Ovary (tissue), 9 donors: ENCODE measurements around the gene DPM3. TPM values are rescaled to one million over a fixed set of nuclear protein-coding genes. Genes with fewer than 3 reads are reported as not detected.
A peak's percentile ranks its signal among the peaks of the same experiment; 100 is the strongest.

ENCODE experiments used
- DNase-seq, 5 donors: peaks; one replicate each; pipeline ENCODE4 v3.0.0-alpha.2; 2019 to 2020
- H3K27ac ChIP-seq, 2 donors: fragments of 200-600 bp; one replicate each; pipeline versions ENCODE4 v1.5.1 to v1.8.0; 2019 to 2022
- H3K27me3 ChIP-seq: fragments of 200-600 bp; one replicate; pipeline ENCODE4 v1.8.0; 2022
- H3K36me3 ChIP-seq: fragments of 200-600 bp; sonication (generic); one replicate; pipeline ENCODE4 v1.5.1; 2019
- H3K4me1 ChIP-seq: one replicate; pipeline ENCODE4 v1.8.1; 2013; ENCODE audit warnings: mild to moderate bottlenecking, moderate library complexity; ENCODE audit not compliant: insufficient read depth
- H3K4me3 ChIP-seq: fragments of 200-600 bp; sonication (generic); one replicate; pipeline ENCODE4 v1.5.1; 2017
- H3K9me3 ChIP-seq, 2 donors: fragments of 200-600 bp in 1 of 2; sonication (generic) in 1 of 2; one replicate each; pipeline versions ENCODE4 v1.5.1 to v1.8.1; 2013 to 2019; ENCODE audit warnings: mild to moderate bottlenecking in 1 of 2, moderate library complexity in 1 of 2
- EP300 ChIP-seq: sonication (generic); formaldehyde crosslinking; IDR thresholded peaks from one replicate; pipeline ENCODE4 v1.6.1; 2017; ENCODE audit warnings: antibody characterized with exemption
- POLR2A ChIP-seq: fragments of 450-650 bp; IDR thresholded peaks from one replicate; pipeline ENCODE4 v1.6.1; 2017; ENCODE audit warnings: antibody characterized with exemption, mild to moderate bottlenecking, moderate library complexity
- WGBS, 3 donors: extraction: QIAGEN DNeasy Blood & Tissue Kit in 1 of 3; methylation state at CpG; one replicate each; pipeline versions ENCODE4 v1.1.5 to v1.1.7; 2013 to 2017; 5-methylcytosine and 5-hydroxymethylcytosine counted together
- intact Hi-C, 4 donors: fragments of 100-400 bp; cut with DNase I; formaldehyde crosslinking; loops; one replicate each; pipeline versions ENCODE4 v1.11.0 to v1.15.1; 2022 to 2023
- polyA plus RNA-seq, 2 donors: library from polyadenylated mRNA; stranded (reverse); fragments of 200-250 nt in 1 of 2; fragments of 350-450 nt in 1 of 2; fragmentation: Illumina TruSeq in 1 of 2; extraction: RNeasy Lipid Tissue Mini Kit (QIAGEN cat#74804) in 1 of 2; gene quantifications; one replicate each; pipeline ENCODE4 v1.2.3, GENCODE V29; 2013 to 2014
- total RNA-seq, 7 donors: library from RNA; depleted of rRNA in 2 of 7; stranded (reverse); fragments of >200 nt in 2 of 7; fragmentation: NEBNext Ultra II Directional in 3 of 7; extraction: Animal tissue kit (Norgen Biotek cat#: 25700) in 3 of 7; gene quantifications; one replicate each; pipeline versions ENCODE4 v1.1.0 to v1.2.4, GENCODE V29; 2016 to 2023
- TF ChIP-seq, protein P1 (sequence below), 3 donors: fragments of 450-650 bp in 2 of 3; fragments of 200-600 bp in 1 of 3; IDR thresholded peaks; one replicate each; pipeline versions ENCODE4 v1.5.1 to v1.8.0; 2016 to 2022; ENCODE audit warnings: antibody characterized with exemption in 3 of 3, mild to moderate bottlenecking in 1 of 3
- donor health status: DM: no; HTN: no; CAD: no; lungs with moderate emphysema.
- donor health status: DM: no; HTN: no; CAD: no.
- donor health status: Bipolar disorder and iron deficiency.
- donor health status: DM: yes; HTN: yes; CAD: no.
- donor health status: DM: no; HTN: no; CAD: no.
- donor health status: DM: yes; HTN: yes; CAD: no.

Gene DPM3
- total and polyA plus RNA-seq, 9 donors = 0.70 to 168 (median 85.5) TPM

- Histone ChIP-seq H3K9me3 (no peaks in the 10 kb centered on the region), H3K4me3 (no peak overlapping the region), H3K36me3 (no peaks in the 10 kb centered on the region), H3K27ac (no peak overlapping the region), H3K4me1 (no peaks in the 10 kb centered on the region), H3K27me3 (no peaks in the 10 kb centered on the region)
- DNase-seq = peak in 4 of 5 donors; percentile 20 to 34 (median 24)
- TF ChIP-seq POLR2A (no peak), EP300 (no peak)
- TF ChIP-seq, protein P1, sequence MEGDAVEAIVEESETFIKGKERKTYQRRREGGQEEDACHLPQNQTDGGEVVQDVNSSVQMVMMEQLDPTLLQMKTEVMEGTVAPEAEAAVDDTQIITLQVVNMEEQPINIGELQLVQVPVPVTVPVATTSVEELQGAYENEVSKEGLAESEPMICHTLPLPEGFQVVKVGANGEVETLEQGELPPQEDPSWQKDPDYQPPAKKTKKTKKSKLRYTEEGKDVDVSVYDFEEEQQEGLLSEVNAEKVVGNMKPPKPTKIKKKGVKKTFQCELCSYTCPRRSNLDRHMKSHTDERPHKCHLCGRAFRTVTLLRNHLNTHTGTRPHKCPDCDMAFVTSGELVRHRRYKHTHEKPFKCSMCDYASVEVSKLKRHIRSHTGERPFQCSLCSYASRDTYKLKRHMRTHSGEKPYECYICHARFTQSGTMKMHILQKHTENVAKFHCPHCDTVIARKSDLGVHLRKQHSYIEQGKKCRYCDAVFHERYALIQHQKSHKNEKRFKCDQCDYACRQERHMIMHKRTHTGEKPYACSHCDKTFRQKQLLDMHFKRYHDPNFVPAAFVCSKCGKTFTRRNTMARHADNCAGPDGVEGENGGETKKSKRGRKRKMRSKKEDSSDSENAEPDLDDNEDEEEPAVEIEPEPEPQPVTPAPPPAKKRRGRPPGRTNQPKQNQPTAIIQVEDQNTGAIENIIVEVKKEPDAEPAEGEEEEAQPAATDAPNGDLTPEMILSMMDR (IDR thresholded peaks at IDR 0.05) = no peak
- intact Hi-C loops = loop anchor here in 1 of 4 donors (10.0 kb wide), 2 partner anchors 146 to 416 kb away; partner anchors contain the start of gene RUSC1
- WGBS, 3 donors = 82 to 84% (median 84%) methylated on average over 30 of the region's 30 CpGs
Observed at GRCh38 chr1:155178441-155179111, 38.2 kb upstream of the DPM3 start.

DNA sequence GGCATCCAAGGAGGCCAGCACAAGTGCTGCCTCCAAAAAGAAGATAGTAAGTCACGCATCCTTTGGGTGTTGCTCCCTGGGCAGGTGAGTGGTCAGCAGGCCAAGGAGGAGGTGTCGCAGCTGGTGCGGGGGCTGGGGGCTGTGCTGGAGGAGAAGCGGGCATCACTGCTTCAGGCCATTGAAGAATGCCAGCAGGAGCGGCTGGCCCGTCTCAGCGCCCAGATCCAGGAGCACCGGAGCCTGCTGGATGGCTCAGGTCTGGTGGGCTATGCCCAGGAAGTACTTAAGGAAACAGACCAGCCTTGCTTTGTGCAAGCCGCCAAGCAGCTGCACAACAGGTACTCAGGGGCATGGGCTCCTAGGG lies 37.6 kb upstream of the DPM3 start:
- H3K27ac ChIP-seq = no peak overlapping the region
- DNase-seq = peak in 4 of 5 donors; percentile 12 to 31 (median 24)
- TF ChIP-seq, protein P1 (IDR thresholded peaks at IDR 0.05) = no peak
- no peak for TF ChIP-seq EP300
- TF ChIP-seq POLR2A = no peak
- H3K9me3 ChIP-seq = no peaks in the 10 kb centered on the region
- no peak overlapping the region for H3K4me3 ChIP-seq
- no peaks in the 10 kb centered on the region for H3K36me3 ChIP-seq
- WGBS, 3 donors = 94 to 97% (median 96%) methylated on average over 9 of the region's 9 CpGs
- intact Hi-C loops = loop anchor here in 1 of 4 donors (10.0 kb wide), 2 partner anchors 147 to 417 kb away; partner anchors contain the start of gene RUSC1
- no peaks in the 10 kb centered on the region for H3K4me1 ChIP-seq
- H3K27me3 ChIP-seq = no peaks in the 10 kb centered on the region

DNA sequence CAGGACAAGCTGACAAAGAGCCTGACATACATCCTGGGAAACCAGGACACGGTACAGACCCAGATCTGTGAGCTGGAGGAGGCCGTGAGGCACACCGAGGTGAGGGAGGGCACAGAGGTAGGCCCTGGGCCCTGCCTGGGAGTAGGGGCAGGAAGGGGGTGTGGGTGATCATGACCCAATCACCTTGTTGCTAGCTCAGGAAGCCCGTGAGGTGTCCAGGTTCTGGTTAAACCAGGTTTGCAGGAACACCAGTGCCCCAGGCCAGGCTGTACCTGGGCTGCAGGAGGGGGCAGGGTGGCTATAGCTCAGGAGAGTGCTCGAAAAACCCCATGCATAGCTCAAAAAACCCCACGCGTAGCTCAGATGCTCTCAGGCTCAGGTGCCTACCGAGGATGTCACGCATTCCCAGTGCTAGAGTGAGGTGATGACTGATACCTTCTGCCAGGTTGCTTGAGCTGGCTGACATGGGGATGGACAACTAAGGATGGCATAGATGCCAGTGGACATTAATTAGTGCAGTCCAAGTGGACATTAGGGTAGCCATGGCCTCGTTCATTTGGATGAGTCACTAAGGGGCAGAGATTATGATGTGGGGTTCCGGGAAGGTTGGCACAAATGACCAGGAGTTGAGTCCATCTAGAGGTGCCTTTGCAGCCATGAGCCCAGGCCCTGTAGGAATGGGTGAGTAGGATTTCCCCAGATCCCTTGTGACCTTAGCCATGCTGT lies 37.0 kb upstream of the DPM3 start:
- 75 to 77% (median 75%) methylated on average over 11 of the region's 11 CpGs for WGBS, 3 donors
- no peaks in the 10 kb centered on the region for H3K9me3 ChIP-seq
- intact Hi-C loops = loop anchor here in 1 of 4 donors (10.0 kb wide), 2 partner anchors 147 to 417 kb away; partner anchors contain the start of gene RUSC1
- H3K4me3 ChIP-seq = no peak overlapping the region
- H3K27ac ChIP-seq = no peak overlapping the region
- no peaks in the 10 kb centered on the region for H3K36me3 ChIP-seq
- TF ChIP-seq, protein P1 (IDR thresholded peaks at IDR 0.05) = no peak
- TF ChIP-seq POLR2A (no peak), EP300 (no peak)
- no peaks in the 10 kb centered on the region for H3K27me3 ChIP-seq
- no peaks in the 10 kb centered on the region for H3K4me1 ChIP-seq
- DNase-seq = peak in 3 of 5 donors; percentile 14 to 35 (median 25)

- peak; percentile 64 to 84 (median 82) for DNase-seq
- no peak overlapping the region for H3K27ac ChIP-seq
- H3K4me3 ChIP-seq = no peak overlapping the region
- 60 to 62% (median 61%) methylated on average over 8 of the region's 8 CpGs for WGBS, 3 donors
- H3K9me3 ChIP-seq = no peaks in the 10 kb centered on the region
- H3K4me1 ChIP-seq = no peaks in the 10 kb centered on the region
- H3K36me3 ChIP-seq = no peaks in the 10 kb centered on the region
- intact Hi-C loops = loop anchor here in 1 of 4 donors (10.0 kb wide), 2 partner anchors 148 to 418 kb away; partner anchors contain the start of gene RUSC1
- TF ChIP-seq EP300 (no peak), POLR2A (no peak)
- TF ChIP-seq, protein P1 (IDR thresholded peaks at IDR 0.05) = peak; percentile 77 to 93 (median 81)
- no peaks in the 10 kb centered on the region for H3K27me3 ChIP-seq
Observed at GRCh38 chr1:155176544-155177071, 36.3 kb upstream of the DPM3 start.
